ENCODE measurements around the gene ZNF200.

The ZNF200 gene

GRCh38 chr16:3234543-3234856 is 458 bp downstream of the ZNF200 start:
- peak overlapping the region; percentile 79 for H3K4me3 ChIP-seq (ENCODE audit: low read depth, low read length)
- TF ChIP-seq CTCF (IDR thresholded peaks at IDR 0.05; ENCODE audit: borderline replicate concordance, insufficient read depth, low read depth, low read length), result no peak

DNA sequence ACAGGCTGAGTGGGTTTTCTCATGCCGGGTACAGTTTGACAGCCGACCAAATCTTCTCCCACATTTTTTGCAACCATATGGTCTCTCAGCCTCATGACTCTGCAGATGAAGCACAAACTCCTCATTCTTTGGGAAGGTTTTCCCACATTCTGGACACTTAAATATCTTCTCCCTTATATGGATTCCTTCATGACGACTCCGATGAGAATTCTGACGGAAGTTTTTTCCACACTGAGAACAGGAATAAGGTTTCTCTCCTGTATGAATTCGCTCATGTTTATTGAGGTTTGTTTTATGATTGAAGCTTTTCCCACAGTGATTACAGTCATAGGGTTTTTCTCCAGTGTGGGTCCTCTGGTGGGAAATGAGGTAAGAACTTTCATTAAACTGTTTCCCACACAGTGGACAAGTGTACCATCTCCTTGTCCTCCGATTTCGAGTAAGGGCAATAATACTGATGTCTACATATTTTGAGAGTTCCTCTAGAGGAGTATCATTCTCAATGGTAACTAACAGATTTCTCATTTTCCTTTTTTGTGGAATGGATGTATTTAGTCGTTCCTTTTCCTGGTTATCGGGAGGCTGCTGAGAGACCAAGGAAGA is 10.9 kb downstream of the ZNF200 start:
- no peak overlapping the region for H3K4me3 ChIP-seq (ENCODE audit: low read depth, low read length)
- TF ChIP-seq CTCF (IDR thresholded peaks at IDR 0.05; ENCODE audit: borderline replicate concordance, insufficient read depth, low read depth, low read length), result no peak

DNA sequence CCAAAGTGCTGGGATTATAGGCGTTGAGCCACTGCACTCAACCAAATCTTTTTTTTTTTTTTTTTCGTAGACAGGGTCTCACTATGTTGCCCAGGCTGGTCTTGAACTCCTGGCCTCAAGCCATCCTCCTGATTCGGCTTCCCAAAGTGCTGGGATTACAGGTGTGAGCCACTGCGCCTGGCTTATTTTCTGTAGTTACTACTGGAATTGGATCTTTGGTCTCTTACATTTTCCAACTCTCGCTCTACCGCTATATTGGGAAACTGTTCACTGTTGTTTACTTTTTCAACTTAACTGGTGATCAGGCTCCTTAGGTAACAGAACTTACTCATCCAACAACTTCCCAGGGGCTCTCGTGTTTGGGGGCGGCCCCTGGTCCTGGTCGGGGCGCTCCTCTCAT is 14.1 kb downstream of the ZNF200 start:
- no peak for TF ChIP-seq CTCF (IDR thresholded peaks at IDR 0.05; ENCODE audit: borderline replicate concordance, insufficient read depth, low read depth, low read length)
- no peak overlapping the region for H3K4me3 ChIP-seq (ENCODE audit: low read depth, low read length)

DNA sequence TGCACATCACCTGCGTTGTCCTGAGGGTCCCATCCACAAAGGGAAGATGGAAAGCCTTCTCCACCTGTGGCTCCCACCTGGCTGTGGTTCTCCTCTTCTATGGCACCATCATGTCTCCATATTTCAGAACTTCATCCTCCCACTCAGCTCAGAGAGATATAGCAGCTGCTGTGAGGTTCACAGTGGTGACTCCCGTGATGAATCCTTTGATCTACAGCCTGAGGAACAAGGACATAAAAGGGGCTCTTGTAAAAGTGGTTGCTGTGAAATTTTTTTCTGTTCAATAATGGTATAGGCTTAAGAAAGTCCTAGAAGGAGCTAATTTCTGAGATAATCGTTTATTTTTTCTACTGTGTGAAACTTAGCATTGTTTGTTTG is 18.7 kb downstream of the ZNF200 start:
- H3K4me3 ChIP-seq (ENCODE audit: low read depth, low read length), result no peak overlapping the region
- no peak for TF ChIP-seq CTCF (IDR thresholded peaks at IDR 0.05; ENCODE audit: borderline replicate concordance, insufficient read depth, low read depth, low read length)

DNA sequence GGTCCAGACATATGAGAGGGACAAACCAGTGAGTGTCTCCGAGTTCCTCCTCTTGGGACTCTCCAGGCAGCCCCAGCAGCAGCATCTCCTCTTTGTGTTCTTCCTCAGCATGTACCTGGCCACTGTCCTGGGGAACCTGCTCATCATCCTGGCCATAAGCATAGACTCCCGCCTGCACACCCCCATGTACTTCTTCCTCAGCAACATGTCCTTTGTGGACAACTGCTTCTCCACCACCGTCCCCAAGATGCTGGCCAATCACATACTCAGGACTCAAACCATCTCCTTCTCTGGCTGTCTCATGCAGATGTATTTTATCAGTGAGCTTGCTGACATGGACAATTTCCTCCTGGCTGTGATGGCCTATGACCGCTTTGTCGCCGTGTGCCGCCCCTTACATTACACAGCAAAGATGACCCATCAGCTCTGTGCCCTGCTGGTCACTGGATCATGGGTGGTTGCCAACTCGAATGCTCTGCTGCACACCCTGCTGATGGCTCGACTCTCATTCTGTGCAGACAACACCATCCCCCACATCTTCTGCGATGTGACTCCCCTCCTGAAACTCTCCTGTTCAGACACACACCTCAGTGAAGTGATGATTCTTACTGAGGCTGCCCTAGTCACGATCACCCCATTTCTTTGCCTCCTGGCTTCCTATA is 19.2 kb downstream of the ZNF200 start:
- no peak for TF ChIP-seq CTCF (IDR thresholded peaks at IDR 0.05; ENCODE audit: borderline replicate concordance, insufficient read depth, low read depth, low read length)
- H3K4me3 ChIP-seq (ENCODE audit: low read depth, low read length), result no peak overlapping the region

- no peak for TF ChIP-seq CTCF (IDR thresholded peaks at IDR 0.05; ENCODE audit: borderline replicate concordance, insufficient read depth, low read depth, low read length)
- no peak overlapping the region for H3K4me3 ChIP-seq (ENCODE audit: low read depth, low read length)
Measured at GRCh38 chr16:3214904-3215600, 19.9 kb downstream of the ZNF200 start.

GRCh38 chr16:3212567-3212966 is 22.4 kb downstream of the ZNF200 start:
- no peak for TF ChIP-seq CTCF (IDR thresholded peaks at IDR 0.05; ENCODE audit: borderline replicate concordance, insufficient read depth, low read depth, low read length)
- H3K4me3 ChIP-seq (ENCODE audit: low read depth, low read length), result no peak overlapping the region
